Fibroblast of lung (primary cell): Measurements from ENCODE around the gene ROBO3.

ENCODE experiments used
- EZH2 ChIP-seq: IDR thresholded peaks from 2 replicates; pipeline ENCODE4 v1.5.1; 2012; ENCODE audit warnings: low read length, control low read depth, mild to moderate bottlenecking; ENCODE audit errors: missing control alignments
- TF ChIP-seq, protein P1 (sequence below), 2 donors: IDR thresholded peaks in 1 of 2; conservative IDR thresholded peaks in 1 of 2; 1 replicate in 1 of 2; 2 replicates in 1 of 2; pipeline ENCODE4 v1.5.1; 2011 to 2012; ENCODE audit warnings: low read length in 2 of 2, control low read depth in 1 of 2, inconsistent platforms in 1 of 2, low read depth in 1 of 2, mild to moderate bottlenecking in 1 of 2

DNA sequence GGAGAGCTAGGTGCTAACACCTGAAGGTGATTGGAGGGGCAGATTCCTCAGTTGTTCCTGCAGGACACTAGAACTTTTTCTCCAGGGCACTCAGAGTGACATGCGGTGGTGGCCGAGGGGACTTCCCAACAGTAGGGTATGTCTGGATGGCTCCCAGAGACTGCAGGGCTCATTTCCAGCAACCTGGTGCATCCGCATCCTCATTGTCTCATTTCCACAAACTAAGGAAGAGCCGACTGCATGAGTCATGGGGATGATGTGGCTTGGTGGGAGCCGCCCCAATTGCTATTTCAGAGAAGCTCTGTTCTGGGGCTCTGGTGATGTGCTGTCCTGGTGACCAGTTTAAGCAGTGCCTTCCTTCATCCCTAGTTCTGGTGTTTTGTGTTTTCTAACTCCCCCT, 35.2 kb downstream of the ROBO3 start:
- TF ChIP-seq, protein P1, sequence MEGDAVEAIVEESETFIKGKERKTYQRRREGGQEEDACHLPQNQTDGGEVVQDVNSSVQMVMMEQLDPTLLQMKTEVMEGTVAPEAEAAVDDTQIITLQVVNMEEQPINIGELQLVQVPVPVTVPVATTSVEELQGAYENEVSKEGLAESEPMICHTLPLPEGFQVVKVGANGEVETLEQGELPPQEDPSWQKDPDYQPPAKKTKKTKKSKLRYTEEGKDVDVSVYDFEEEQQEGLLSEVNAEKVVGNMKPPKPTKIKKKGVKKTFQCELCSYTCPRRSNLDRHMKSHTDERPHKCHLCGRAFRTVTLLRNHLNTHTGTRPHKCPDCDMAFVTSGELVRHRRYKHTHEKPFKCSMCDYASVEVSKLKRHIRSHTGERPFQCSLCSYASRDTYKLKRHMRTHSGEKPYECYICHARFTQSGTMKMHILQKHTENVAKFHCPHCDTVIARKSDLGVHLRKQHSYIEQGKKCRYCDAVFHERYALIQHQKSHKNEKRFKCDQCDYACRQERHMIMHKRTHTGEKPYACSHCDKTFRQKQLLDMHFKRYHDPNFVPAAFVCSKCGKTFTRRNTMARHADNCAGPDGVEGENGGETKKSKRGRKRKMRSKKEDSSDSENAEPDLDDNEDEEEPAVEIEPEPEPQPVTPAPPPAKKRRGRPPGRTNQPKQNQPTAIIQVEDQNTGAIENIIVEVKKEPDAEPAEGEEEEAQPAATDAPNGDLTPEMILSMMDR (conservative IDR thresholded peaks at IDR 0.05 in 1 of 2, IDR thresholded peaks at IDR 0.05 in 1 of 2; ENCODE audit: low read depth in 1 of 2, low read length in 2 of 2): no peak
- TF ChIP-seq EZH2: no peak
